ENCODE results near the gene LTBP3.

LTBP3 gene

DNA sequence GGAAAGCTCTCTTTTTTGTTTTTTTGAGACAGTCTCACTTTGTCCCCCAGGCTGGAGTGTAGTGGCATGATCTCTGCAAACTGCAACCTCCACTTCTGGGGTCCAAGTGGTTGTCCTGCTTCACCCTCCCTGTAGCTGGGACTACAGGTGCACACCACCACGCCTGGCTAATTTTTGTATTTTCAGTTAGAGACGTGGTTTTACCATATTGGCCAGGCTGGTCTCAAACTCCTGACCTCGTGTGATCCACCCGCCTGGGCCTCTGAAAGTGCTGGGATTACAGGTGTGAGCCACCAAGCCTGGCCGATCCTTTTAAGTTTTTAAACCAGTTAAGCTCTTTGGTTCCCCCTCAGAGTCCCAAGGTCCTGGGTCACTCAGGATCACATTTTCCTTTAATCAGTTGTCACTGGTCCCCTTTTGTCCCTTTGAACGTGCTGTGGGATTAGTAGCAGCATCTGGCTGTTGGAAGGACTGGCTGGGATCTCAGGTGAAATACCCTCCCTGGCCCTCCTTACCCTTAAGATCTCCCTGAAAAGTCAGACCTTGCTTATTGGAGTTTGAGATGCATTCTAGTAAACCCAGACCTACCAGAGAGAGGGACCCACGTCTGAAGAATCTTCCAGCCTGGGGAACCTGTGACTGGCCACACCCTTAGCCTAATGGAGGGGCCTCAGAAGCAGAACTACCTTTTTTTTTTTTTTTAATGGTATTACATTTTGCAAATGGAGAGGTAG lies 51.2 kb downstream of the LTBP3 start:
- DNase-seq (ENCODE audit: low read depth in 2 of 2) = peak in 1 of 2 experiments; percentile 89

DNA sequence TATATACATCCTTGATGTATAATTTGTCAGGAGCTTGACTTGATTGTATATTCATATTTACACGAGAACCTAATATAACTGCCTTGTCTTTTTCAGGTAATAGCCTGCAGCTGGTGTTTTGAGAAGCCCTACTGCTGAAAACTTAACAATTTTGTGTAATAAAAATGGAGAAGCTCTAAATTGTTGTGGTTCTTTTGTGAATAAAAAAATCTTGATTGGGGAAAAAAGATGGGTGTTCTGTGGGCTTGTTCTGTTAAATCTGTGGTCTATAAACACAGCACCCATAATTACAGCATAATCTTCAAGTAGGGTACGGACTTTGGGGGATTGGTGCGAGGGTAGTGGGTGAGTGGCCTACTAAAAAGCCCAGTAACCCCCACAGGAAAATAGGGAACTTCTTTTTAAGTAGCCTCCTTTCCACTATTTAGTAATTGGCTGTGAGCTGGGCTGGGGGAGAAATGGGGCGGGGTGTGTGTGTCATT lies 51.8 kb downstream of the LTBP3 start:
- no peak for DNase-seq (ENCODE audit: low read depth in 2 of 2)

DNA sequence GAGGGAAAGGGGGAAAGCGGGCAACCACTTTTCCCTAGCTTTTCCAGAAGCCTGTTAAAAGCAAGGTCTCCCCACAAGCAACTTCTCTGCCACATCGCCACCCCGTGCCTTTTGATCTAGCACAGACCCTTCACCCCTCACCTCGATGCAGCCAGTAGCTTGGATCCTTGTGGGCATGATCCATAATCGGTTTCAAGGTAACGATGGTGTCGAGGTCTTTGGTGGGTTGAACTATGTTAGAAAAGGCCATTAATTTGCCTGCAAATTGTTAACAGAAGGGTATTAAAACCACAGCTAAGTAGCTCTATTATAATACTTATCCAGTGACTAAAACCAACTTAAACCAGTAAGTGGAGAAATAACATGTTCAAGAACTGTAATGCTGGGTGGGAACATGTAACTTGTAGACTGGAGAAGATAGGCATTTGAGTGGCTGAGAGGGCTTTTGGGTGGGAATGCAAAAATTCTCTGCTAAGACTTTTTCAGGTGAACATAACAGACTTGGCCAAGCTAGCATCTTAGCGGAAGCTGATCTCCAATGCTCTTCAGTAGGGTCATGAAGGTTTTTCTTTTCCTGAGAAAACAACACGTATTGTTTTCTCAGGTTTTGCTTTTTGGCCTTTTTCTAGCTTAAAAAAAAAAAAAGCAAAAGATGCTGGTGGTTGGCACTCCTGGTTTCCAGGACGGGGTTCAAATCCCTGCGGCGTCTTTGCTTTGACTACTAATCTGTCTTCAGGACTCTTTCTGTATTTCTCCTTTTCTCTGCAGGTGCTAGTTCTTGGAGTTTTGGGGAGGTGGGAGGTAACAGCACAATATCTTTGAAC lies 52.5 kb downstream of the LTBP3 start:
- DNase-seq (ENCODE audit: low read depth in 2 of 2) = no peak

DNA sequence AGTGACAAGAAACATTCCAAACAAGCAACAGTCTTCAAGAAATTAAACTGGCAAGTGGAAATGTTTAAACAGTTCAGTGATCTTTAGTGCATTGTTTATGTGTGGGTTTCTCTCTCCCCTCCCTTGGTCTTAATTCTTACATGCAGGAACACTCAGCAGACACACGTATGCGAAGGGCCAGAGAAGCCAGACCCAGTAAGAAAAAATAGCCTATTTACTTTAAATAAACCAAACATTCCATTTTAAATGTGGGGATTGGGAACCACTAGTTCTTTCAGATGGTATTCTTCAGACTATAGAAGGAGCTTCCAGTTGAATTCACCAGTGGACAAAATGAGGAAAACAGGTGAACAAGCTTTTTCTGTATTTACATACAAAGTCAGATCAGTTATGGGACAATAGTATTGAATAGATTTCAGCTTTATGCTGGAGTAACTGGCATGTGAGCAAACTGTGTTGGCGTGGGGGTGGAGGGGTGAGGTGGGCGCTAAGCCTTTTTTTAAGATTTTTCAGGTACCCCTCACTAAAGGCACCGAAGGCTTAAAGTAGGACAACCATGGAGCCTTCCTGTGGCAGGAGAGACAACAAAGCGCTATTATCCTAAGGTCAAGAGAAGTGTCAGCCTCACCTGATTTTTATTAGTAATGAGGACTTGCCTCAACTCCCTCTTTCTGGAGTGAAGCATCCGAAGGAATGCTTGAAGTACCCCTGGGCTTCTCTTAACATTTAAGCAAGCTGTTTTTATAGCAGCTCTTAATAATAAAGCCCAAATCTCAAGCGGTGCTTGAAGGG lies 53.3 kb downstream of the LTBP3 start:
- no peak for DNase-seq (ENCODE audit: low read depth in 2 of 2)

DNA sequence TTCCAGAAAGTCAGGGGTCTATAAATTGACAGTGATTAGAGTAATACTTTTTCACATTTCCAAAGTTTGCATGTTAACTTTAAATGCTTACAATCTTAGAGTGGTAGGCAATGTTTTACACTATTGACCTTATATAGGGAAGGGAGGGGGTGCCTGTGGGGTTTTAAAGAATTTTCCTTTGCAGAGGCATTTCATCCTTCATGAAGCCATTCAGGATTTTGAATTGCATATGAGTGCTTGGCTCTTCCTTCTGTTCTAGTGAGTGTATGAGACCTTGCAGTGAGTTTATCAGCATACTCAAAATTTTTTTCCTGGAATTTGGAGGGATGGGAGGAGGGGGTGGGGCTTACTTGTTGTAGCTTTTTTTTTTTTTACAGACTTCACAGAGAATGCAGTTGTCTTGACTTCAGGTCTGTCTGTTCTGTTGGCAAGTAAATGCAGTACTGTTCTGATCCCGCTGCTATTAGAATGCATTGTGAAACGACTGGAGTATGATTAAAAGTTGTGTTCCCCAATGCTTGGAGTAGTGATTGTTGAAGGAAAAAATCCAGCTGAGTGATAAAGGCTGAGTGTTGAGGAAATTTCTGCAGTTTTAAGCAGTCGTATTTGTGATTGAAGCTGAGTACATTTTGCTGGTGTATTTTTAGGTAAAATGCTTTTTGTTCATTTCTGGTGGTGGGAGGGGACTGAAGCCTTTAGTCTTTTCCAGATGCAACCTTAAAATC lies 54.0 kb downstream of the LTBP3 start:
- no peak for DNase-seq (ENCODE audit: low read depth in 2 of 2)

DNA sequence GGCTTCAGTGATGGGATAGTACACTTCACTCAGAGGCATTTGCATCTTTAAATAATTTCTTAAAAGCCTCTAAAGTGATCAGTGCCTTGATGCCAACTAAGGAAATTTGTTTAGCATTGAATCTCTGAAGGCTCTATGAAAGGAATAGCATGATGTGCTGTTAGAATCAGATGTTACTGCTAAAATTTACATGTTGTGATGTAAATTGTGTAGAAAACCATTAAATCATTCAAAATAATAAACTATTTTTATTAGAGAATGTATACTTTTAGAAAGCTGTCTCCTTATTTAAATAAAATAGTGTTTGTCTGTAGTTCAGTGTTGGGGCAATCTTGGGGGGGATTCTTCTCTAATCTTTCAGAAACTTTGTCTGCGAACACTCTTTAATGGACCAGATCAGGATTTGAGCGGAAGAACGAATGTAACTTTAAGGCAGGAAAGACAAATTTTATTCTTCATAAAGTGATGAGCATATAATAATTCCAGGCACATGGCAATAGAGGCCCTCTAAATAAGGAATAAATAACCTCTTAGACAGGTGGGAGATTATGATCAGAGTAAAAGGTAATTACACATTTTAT lies 54.7 kb downstream of the LTBP3 start:
- no peak for DNase-seq (ENCODE audit: low read depth in 2 of 2)

DNA sequence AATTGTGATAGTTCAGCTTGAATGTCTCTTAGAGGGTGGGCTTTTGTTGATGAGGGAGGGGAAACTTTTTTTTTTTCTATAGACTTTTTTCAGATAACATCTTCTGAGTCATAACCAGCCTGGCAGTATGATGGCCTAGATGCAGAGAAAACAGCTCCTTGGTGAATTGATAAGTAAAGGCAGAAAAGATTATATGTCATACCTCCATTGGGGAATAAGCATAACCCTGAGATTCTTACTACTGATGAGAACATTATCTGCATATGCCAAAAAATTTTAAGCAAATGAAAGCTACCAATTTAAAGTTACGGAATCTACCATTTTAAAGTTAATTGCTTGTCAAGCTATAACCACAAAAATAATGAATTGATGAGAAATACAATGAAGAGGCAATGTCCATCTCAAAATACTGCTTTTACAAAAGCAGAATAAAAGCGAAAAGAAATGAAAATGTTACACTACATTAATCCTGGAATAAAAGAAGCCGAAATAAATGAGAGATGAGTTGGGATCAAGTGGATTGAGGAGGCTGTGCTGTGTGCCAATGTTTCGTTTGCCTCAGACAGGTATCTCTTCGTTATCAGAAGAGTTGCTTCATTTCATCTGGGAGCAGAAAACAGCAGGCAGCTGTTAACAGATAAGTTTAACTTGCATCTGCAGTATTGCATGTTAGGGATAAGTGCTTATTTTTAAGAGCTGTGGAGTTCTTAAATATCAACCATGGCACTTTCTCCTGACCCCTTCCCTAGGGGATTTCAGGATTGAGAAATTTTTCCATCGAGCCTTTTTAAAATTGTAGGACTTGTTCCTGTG lies 55.4 kb downstream of the LTBP3 start:
- no peak for DNase-seq (ENCODE audit: low read depth in 2 of 2)

DNA sequence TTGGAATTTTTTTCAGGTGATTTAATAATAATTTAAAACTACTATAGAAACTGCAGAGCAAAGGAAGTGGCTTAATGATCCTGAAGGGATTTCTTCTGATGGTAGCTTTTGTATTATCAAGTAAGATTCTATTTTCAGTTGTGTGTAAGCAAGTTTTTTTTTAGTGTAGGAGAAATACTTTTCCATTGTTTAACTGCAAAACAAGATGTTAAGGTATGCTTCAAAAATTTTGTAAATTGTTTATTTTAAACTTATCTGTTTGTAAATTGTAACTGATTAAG lies 55.9 kb downstream of the LTBP3 start:
- no peak for DNase-seq (ENCODE audit: low read depth in 2 of 2)

DNA sequence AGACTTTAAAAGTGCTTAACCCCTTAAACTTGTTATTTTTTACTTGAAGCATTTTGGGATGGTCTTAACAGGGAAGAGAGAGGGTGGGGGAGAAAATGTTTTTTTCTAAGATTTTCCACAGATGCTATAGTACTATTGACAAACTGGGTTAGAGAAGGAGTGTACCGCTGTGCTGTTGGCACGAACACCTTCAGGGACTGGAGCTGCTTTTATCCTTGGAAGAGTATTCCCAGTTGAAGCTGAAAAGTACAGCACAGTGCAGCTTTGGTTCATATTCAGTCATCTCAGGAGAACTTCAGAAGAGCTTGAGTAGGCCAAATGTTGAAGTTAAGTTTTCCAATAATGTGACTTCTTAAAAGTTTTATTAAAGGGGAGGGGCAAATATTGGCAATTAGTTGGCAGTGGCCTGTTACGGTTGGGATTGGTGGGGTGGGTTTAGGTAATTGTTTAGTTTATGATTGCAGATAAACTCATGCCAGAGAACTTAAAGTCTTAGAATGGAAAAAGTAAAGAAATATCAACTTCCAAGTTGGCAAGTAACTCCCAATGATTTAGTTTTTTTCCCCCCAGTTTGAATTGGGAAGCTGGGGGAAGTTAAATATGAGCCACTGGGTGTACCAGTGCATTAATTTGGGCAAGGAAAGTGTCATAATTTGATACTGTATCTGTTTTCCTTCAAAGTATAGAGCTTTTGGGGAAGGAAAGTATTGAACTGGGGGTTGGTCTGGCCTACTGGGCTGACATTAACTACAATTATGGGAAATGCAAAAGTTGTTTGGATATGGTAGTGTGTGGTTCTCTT lies 56.5 kb downstream of the LTBP3 start:
- DNase-seq (ENCODE audit: low read depth in 2 of 2) = no peak

DNA sequence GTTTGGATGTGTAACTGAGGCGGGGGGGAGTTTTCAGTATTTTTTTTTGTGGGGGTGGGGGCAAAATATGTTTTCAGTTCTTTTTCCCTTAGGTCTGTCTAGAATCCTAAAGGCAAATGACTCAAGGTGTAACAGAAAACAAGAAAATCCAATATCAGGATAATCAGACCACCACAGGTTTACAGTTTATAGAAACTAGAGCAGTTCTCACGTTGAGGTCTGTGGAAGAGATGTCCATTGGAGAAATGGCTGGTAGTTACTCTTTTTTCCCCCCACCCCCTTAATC lies 57.0 kb downstream of the LTBP3 start:
- no peak for DNase-seq (ENCODE audit: low read depth in 2 of 2)

DNA sequence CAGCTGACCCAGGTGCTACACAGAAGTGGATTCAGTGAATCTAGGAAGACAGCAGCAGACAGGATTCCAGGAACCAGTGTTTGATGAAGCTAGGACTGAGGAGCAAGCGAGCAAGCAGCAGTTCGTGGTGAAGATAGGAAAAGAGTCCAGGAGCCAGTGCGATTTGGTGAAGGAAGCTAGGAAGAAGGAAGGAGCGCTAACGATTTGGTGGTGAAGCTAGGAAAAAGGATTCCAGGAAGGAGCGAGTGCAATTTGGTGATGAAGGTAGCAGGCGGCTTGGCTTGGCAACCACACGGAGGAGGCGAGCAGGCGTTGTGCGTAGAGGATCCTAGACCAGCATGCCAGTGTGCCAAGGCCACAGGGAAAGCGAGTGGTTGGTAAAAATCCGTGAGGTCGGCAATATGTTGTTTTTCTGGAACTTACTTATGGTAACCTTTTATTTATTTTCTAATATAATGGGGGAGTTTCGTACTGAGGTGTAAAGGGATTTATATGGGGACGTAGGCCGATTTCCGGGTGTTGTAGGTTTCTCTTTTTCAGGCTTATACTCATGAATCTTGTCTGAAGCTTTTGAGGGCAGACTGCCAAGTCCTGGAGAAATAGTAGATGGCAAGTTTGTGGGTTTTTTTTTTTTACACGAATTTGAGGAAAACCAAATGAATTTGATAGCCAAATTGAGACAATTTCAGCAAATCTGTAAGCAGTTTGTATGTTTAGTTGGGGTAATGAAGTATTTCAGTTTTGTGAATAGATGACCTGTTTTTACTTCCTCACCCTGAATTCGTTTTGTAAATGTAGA lies 57.6 kb downstream of the LTBP3 start:
- no peak for DNase-seq (ENCODE audit: low read depth in 2 of 2)

DNA sequence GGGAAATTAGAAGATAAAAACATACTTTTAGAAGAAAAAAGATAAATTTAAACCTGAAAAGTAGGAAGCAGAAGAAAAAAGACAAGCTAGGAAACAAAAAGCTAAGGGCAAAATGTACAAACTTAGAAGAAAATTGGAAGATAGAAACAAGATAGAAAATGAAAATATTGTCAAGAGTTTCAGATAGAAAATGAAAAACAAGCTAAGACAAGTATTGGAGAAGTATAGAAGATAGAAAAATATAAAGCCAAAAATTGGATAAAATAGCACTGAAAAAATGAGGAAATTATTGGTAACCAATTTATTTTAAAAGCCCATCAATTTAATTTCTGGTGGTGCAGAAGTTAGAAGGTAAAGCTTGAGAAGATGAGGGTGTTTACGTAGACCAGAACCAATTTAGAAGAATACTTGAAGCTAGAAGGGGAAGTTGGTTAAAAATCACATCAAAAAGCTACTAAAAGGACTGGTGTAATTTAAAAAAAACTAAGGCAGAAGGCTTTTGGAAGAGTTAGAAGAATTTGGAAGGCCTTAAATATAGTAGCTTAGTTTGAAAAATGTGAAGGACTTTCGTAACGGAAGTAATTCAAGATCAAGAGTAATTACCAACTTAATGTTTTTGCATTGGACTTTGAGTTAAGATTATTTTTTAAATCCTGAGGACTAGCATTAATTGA lies 58.3 kb downstream of the LTBP3 start:
- no peak for DNase-seq (ENCODE audit: low read depth in 2 of 2)

DNA sequence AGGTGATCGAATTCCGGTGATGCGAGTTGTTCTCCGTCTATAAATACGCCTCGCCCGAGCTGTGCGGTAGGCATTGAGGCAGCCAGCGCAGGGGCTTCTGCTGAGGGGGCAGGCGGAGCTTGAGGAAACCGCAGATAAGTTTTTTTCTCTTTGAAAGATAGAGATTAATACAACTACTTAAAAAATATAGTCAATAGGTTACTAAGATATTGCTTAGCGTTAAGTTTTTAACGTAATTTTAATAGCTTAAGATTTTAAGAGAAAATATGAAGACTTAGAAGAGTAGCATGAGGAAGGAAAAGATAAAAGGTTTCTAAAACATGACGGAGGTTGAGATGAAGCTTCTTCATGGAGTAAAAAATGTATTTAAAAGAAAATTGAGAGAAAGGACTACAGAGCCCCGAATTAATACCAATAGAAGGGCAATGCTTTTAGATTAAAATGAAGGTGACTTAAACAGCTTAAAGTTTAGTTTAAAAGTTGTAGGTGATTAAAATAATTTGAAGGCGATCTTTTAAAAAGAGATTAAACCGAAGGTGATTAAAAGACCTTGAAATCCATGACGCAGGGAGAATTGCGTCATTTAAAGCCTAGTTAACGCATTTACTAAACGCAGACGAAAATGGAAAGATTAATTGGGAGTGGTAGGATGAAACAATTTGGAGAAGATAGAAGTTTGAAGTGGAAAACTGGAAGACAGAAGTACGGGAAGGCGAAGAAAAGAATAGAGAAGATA lies 59.0 kb downstream of the LTBP3 start, which contains the start of gene MALAT1:
MALAT1 (plus strand) TSS at position 69 of the 736 bp plus-strand sequence.
- peak; percentile 95 for DNase-seq (ENCODE audit: low read depth in 2 of 2)

DNA sequence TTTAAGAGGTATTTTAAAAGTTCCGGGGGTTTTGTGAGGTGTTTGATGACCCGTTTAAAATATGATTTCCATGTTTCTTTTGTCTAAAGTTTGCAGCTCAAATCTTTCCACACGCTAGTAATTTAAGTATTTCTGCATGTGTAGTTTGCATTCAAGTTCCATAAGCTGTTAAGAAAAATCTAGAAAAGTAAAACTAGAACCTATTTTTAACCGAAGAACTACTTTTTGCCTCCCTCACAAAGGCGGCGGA lies 59.5 kb downstream of the LTBP3 start:
- DNase-seq (ENCODE audit: low read depth in 2 of 2) = no peak

DNA sequence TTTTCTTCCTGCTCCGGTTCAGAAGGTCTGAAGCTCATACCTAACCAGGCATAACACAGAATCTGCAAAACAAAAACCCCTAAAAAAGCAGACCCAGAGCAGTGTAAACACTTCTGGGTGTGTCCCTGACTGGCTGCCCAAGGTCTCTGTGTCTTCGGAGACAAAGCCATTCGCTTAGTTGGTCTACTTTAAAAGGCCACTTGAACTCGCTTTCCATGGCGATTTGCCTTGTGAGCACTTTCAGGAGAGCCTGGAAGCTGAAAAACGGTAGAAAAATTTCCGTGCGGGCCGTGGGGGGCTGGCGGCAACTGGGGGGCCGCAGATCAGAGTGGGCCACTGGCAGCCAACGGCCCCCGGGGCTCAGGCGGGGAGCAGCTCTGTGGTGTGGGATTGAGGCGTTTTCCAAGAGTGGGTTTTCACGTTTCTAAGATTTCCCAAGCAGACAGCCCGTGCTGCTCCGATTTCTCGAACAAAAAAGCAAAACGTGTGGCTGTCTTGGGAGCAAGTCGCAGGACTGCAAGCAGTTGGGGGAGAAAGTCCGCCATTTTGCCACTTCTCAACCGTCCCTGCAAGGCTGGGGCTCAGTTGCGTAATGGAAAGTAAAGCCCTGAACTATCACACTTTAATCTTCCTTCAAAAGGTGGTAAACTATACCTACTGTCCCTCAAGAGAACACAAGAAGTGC lies 60.0 kb downstream of the LTBP3 start:
- no peak for DNase-seq (ENCODE audit: low read depth in 2 of 2)

DNA sequence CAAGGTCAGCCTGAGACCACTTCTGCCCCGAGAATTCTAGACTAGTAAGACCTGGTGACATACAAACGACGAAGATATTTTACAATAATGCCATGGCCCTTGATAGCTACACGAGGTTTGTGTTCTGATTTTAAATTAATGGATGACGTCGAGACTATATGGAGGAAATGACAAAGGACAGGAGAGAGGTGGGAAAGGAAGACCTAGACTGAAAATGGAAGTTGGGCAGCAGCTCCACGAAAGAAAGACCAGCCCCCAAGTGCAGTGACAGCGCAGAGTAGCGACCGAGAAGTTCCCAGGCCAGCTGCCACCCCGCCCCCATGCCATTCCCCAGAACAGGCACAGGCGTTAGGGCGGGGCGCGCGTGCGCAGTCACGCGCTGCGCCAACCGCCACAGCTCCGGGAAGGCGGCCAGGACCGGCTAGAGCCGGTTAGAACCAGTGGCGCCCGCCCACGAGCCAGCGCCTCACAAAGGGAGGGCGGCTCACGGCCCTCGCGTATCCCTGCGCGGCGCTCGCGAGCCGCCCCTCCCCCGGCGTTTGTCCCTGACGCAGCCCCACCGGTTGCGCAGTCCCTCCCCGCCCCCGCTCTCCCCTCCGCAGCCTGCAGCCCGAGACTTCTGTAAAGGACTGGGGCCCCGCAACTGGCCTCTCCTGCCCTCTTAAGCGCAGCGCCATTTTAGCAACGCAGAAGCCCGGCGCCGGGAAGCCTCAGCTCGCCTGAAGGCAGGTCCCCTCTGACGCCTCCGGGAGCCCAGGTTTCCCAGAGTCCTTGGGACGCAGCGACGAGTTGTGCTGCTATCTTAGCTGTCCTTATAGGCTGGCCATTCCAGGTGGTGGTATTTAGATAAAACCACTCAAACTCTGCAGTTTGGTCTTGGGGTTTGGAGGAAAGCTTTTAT lies 60.8 kb downstream of the LTBP3 start:
- peak; percentile 98 for DNase-seq (ENCODE audit: low read depth in 2 of 2)
